K562 (cell line): ENCODE measurements around the gene SOWAHD. TPM values are rescaled to one million over a fixed set of nuclear protein-coding genes. Genes with fewer than 3 reads are reported as not detected.
A peak's percentile ranks its signal among the peaks of the same experiment; 100 is the strongest.

Experiments
- ATAC-seq: fragments of 200-7000 bp; cut with Tn5 transposase; 3 replicates; pipeline ENCODE4 v1.9.1; 2020; ENCODE audit warnings: moderate library complexity
- BruUV-seq: library from RNA; stranded (reverse); fragments of 400-500 nt; replicated peaks from 2 replicates; lab custom pipeline; 2021; lab: Mats Ljungman, UMichigan
- CTCF ChIA-PET: fragments of 300-600 bp; formaldehyde crosslinking; extraction: SDS; loops from one replicate; lab custom pipeline; 2021; ENCODE audit warnings: low intra/inter-chr PET ratio; lab: Yijun Ruan, JAX
- POLR2A ChIA-PET: fragments of 300-600, 350-650 bp; sonication (Branson Sonifier 250); formaldehyde crosslinking; extraction: SDS; loops from one replicate; lab custom pipeline; 2021; ENCODE audit warnings: antibody characterized with exemption, inconsistent platforms; lab: Yijun Ruan, JAX
- DNase-seq, 4 experiments: peaks; one replicate each; pipeline versions ENCODE4 v3.0.0 to v3.0.0-alpha.2; 2011 to 2018; ENCODE audit warnings: low spot score in 3 of 4, mixed read lengths in 3 of 4; ENCODE audit errors: extremely low read depth in 1 of 4
- FAIRE-seq: peaks from 2 replicates; lab custom pipeline; 2011; peaks lifted over from hg19 to GRCh38; lab: Jason Lieb, UNC
- H2AFZ ChIP-seq: 2 replicates; pipeline ENCODE4 v1.6.0; 2011; ENCODE audit warnings: low read depth, low read length, control low read depth, inconsistent platforms
- H3K27ac ChIP-seq: fragments of 200-600 bp; 3 replicates; pipeline ENCODE4 v1.8.0; 2011; ENCODE audit warnings: low read depth, mild to moderate bottlenecking, control low read depth, inconsistent platforms, low read length, moderate library complexity, mixed read lengths; ENCODE audit errors: extremely low read depth
- H3K27me3 ChIP-seq, 2 experiments: fragments of 300-600 bp in 1 of 2; 2 replicates in 1 of 2; 3 replicates in 1 of 2; pipeline versions ENCODE4 v1.6.0 to v1.8.0; 2011; ENCODE audit warnings: inconsistent platforms in 2 of 2, low read length in 2 of 2, mild to moderate bottlenecking in 1 of 2, mixed read lengths in 1 of 2, moderate library complexity in 1 of 2; ENCODE audit not compliant: control insufficient read depth in 2 of 2, insufficient read depth in 2 of 2
- H3K36me3 ChIP-seq: fragments of 300-600 bp; 3 replicates; pipeline ENCODE4 v1.8.0; 2011; ENCODE audit warnings: mild to moderate bottlenecking, low read length, inconsistent platforms; ENCODE audit not compliant: control insufficient read depth, insufficient read depth
- H3K4me1 ChIP-seq, 2 experiments: fragments of 200-600 bp in 1 of 2; replicated peaks in 1 of 2; 2 replicates in 1 of 2; 3 replicates in 1 of 2; pipeline versions ENCODE4 v1.5.1 to v1.8.0; 2011; ENCODE audit warnings: inconsistent platforms in 2 of 2, low read length in 2 of 2, mild to moderate bottlenecking in 1 of 2, mixed read lengths in 1 of 2, moderate library complexity in 1 of 2; ENCODE audit not compliant: control insufficient read depth in 2 of 2, insufficient read depth in 2 of 2
- H3K4me2 ChIP-seq: 2 replicates; pipeline ENCODE4 v1.6.1; 2011; ENCODE audit warnings: low read length, control low read depth, inconsistent platforms, mixed read lengths; ENCODE audit not compliant: insufficient read depth
- H3K4me3 ChIP-seq: fragments of 200-600 bp; sonication (generic), shearing (Covaris generic); 2 replicates; pipeline ENCODE4 v1.5.1; 2016; ENCODE audit warnings: control low read depth, inconsistent platforms
- H3K79me2 ChIP-seq: fragments of 200-600 bp; 3 replicates; pipeline ENCODE4 v1.8.0; 2011; ENCODE audit warnings: low read length, inconsistent platforms; ENCODE audit not compliant: control insufficient read depth, insufficient read depth
- H3K9ac ChIP-seq, 2 experiments: 2 replicates each; pipeline versions ENCODE4 v1.6.0 to v1.6.1; 2011; ENCODE audit warnings: low read depth in 2 of 2, low read length in 2 of 2, control low read depth in 1 of 2, inconsistent platforms in 1 of 2, mild to moderate bottlenecking in 1 of 2, mixed read lengths in 1 of 2; ENCODE audit not compliant: insufficient read depth in 1 of 2
- H3K9me1 ChIP-seq: one replicate; pipeline ENCODE4 v1.6.0; 2011; ENCODE audit warnings: inconsistent platforms, mild to moderate bottlenecking, low read length, moderate library complexity; ENCODE audit not compliant: control insufficient read depth, insufficient read depth
- H3K9me3 ChIP-seq: replicated peaks from 2 replicates; pipeline ENCODE4 v1.5.1; 2011; ENCODE audit warnings: low read depth, low read length, inconsistent platforms; ENCODE audit not compliant: control insufficient read depth, insufficient read depth
- H4K20me1 ChIP-seq: replicated peaks from 2 replicates; pipeline ENCODE4 v1.6.1; 2011; ENCODE audit warnings: low read length, inconsistent platforms, mixed read lengths; ENCODE audit not compliant: control insufficient read depth, insufficient read depth
- BRD9 ChIP-seq: fragments of 450-650 bp; IDR thresholded peaks from 2 replicates; pipeline ENCODE4 v1.6.1; 2018; ENCODE audit warnings: low read depth; ENCODE audit not compliant: partially characterized antibody
- JUNB ChIP-seq: fragments of 450-650 bp; formaldehyde crosslinking; conservative IDR thresholded peaks from 2 replicates; pipeline ENCODE4 v1.4.0; 2020; ENCODE audit warnings: mild to moderate bottlenecking
- NFRKB ChIP-seq: fragments of 450-650 bp; IDR thresholded peaks from 2 replicates; pipeline ENCODE4 v1.6.1; 2016; ENCODE audit warnings: low read depth
- RB1 ChIP-seq: fragments of 450-650 bp; IDR thresholded peaks from 2 replicates; pipeline ENCODE4 v1.6.1; 2017; ENCODE audit warnings: low read depth, mild to moderate bottlenecking
- XRCC4 ChIP-seq: IDR thresholded peaks from one replicate; pipeline ENCODE4 v1.6.1; 2011; ENCODE audit not compliant: insufficient read depth, insufficient read length; ENCODE audit errors: extremely low read depth
- ZFX ChIP-seq: sonication (generic); formaldehyde crosslinking; IDR thresholded peaks from 2 replicates; pipeline ENCODE4 v1.8.0; 2022; ENCODE audit warnings: mild to moderate bottlenecking, missing genetic modification reagents, moderate library complexity
- ZNF121 ChIP-seq: sonication (generic); formaldehyde crosslinking; conservative IDR thresholded peaks from 2 replicates; pipeline ENCODE4 v1.8.0; 2022; ENCODE audit warnings: missing genetic modification reagents
- WGBS: fragments of 100-300 bp; shearing (Covaris generic); methylation state at CpG from one replicate; pipeline ENCODE4 v1.1.6; 2016; ENCODE audit warnings: low coverage, mixed read lengths; ENCODE audit not compliant: insufficient coverage; ENCODE audit errors: missing lambda C conversion rate; 5-methylcytosine and 5-hydroxymethylcytosine counted together
- in situ Hi-C: fragments of 300-500 bp; cut with MboI; formaldehyde crosslinking; loops from 4 replicates; pipeline ENCODE4 v1.15.0; 2018; ENCODE audit warnings: inconsistent platforms, mixed read lengths
- intact Hi-C: fragments of 100-400 bp; cut with micrococcal nuclease; formaldehyde crosslinking; loops from 2 replicates; pipeline ENCODE4 v1.14.2; 2022
- polyA plus RNA-seq, 8 experiments: library from polyadenylated mRNA; depleted of rRNA in 4 of 8; stranded (reverse) in 5 of 8; unstranded in 3 of 8; fragments of >200 nt; fragmentation: Nextera tagmentation in 2 of 8; fragmentation: Illumina TruSeq in 1 of 8; extraction: Ambion mirVana in 2 of 8; extraction: Trizol in 1 of 8; gene quantifications; 2 replicates each; pipeline versions ENCODE4 v1.2.1 to v1.2.3, GENCODE V29; 2011 to 2014; ENCODE audit warnings: inconsistent platforms in 1 of 8, missing spikeins in 1 of 8
- total RNA-seq, 7 experiments: library from RNA; depleted of rRNA in 6 of 7; stranded (reverse); fragments of >200 nt in 6 of 7; fragmentation: Illumina TruSeq in 2 of 7; extraction: Trizol in 2 of 7; gene quantifications; 2 replicates each; pipeline versions ENCODE4 v1.2.1 to v1.2.3, GENCODE V29; 2011 to 2021; ENCODE audit warnings: low replicate concordance in 1 of 7
- TF ChIP-seq, protein P1 (sequence below): fragments of 250-450 bp; sonication (Bioruptor Pico); IDR thresholded peaks from 2 replicates; pipeline ENCODE4 v1.6.1; 2021; ENCODE audit warnings: mild to moderate bottlenecking
- TF ChIP-seq, protein P2 (sequence below): fragments of 250-450 bp; sonication (Bioruptor Pico); IDR thresholded peaks from 2 replicates; pipeline ENCODE4 v1.8.0; 2022; ENCODE audit warnings: inconsistent platforms
- TF ChIP-seq, protein P3 (sequence below): fragments of 250-450 bp; sonication (Bioruptor Pico); IDR thresholded peaks from 2 replicates; pipeline ENCODE4 v1.5.0; 2021; ENCODE audit warnings: mild to moderate bottlenecking, borderline replicate concordance
- TF ChIP-seq, protein P4 (sequence below): fragments of 450-650 bp; formaldehyde crosslinking; IDR thresholded peaks from 2 replicates; pipeline ENCODE4 v1.4.0; 2022; ENCODE audit warnings: missing genetic modification characterization
- TF ChIP-seq, protein P5 (sequence below), 2 experiments: fragments of 450-650 bp in 1 of 2; sonication (generic) in 1 of 2; formaldehyde crosslinking in 1 of 2; IDR thresholded peaks in 1 of 2; conservative IDR thresholded peaks in 1 of 2; 2 replicates each; pipeline versions ENCODE4 v1.6.1 to v1.8.1; 2016 to 2023; ENCODE audit warnings: mild to moderate bottlenecking in 2 of 2, moderate library complexity in 2 of 2, inconsistent platforms in 1 of 2, missing genetic modification reagents in 1 of 2

The SOWAHD gene
- total and polyA plus RNA-seq, 9 of the 15 experiments (the other 6 are each of a cell fraction or from before 2014, with no cell fraction given), result 0.13 to 0.29 TPM; not detected in 7

DNA sequence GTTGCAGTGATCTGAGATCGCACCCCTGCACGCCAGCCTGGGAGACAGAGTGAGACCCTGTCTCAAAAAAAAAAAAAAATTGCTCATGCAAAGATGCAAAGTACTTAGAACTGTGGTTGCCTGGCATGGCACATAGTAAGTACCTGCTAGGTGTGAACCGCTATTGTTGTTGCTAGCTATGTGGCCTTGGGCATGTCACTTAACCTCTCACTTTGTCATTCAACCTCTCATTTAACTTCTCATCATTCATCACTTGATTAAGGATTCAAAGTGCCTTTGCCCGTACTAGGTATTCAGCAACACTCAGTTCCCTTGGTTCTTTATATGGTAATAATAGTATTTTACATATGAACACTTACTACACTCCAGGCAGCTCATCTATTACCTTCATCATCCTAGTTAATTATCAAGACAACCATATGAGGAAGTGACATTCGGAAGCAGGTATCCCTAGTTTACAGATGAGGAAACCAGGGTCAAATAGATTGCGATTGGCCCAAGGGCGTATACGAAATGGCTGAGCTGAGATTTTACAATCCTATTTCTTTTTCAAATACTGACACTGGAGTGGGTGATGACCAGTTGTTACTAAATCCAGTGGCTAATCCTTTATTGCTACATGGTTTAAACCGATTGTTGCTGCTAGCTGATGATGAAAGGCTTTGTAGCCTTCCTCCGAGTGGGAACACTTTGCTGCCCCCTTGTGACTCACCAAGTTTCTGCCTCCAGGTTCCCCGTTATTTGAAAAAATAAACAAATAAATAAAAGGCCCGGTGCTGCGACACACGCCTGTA lies 28.8 kb upstream of the SOWAHD start:
- peak; percentile 31 to 69 (median 43) for DNase-seq
- in situ Hi-C loops, result loop anchor here (5.0 kb wide), 2 partner anchors 117 to 212 kb away; no protein-coding TSS in a partner anchor
- Histone ChIP-seq H3K9me1 (no peaks in the 10 kb centered on the region), H3K4me3 (no peak overlapping the region), H3K4me2 (no peak overlapping the region), H3K9me3 (no peaks in the 10 kb centered on the region), H3K9ac (no peak overlapping the region), H3K79me2 (no peaks in the 10 kb centered on the region), H3K36me3 (no peaks in the 10 kb centered on the region), H2AFZ (0 out of 2 replicates have a peak overlapping the region, but pooled peaks have one; percentile 11), H3K27me3 (peaks cover 6 to 19% of the 10 kb centered on the region in 2 experiments; a peak in 3 of 5 replicates), H3K4me1 (peaks cover 0 to 5% of the 10 kb centered on the region in 2 experiments; a peak in 2 of 5 replicates), H4K20me1 (no peaks in the 10 kb centered on the region), H3K27ac (no peak overlapping the region)
- ChIA-PET CTCF (interaction anchor here (0.7 to 1.7 kb wide), 5 partner anchors 97 to 213 kb away, joined by 3 to 11 read pairs (median 5); partner anchors contain the start of gene NKRF), POLR2A (interaction anchor here (0.6 to 1.0 kb wide), 3 partner anchors 57 to 264 kb away, joined by 3 to 5 read pairs (median 4); no protein-coding TSS in a partner anchor)
- 17% methylated on average over 12 of the region's 14 CpGs for WGBS
- no TSS peak for BruUV-seq
- peak; percentile 79 for ATAC-seq
- peak; percentile 84 for FAIRE-seq
- intact Hi-C loops, result loop anchor here (1.0 to 5.0 kb wide), 3 partner anchors 32 to 213 kb away; no protein-coding TSS in a partner anchor
- TF ChIP-seq, protein P1, sequence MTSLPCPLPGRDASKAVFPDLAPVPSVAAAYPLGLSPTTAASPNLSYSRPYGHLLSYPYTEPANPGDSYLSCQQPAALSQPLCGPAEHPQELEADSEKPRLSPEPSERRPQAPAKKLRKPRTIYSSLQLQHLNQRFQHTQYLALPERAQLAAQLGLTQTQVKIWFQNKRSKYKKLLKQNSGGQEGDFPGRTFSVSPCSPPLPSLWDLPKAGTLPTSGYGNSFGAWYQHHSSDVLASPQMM (CRISPR knock-in tag), result no peak
- TF ChIP-seq, protein P2, sequence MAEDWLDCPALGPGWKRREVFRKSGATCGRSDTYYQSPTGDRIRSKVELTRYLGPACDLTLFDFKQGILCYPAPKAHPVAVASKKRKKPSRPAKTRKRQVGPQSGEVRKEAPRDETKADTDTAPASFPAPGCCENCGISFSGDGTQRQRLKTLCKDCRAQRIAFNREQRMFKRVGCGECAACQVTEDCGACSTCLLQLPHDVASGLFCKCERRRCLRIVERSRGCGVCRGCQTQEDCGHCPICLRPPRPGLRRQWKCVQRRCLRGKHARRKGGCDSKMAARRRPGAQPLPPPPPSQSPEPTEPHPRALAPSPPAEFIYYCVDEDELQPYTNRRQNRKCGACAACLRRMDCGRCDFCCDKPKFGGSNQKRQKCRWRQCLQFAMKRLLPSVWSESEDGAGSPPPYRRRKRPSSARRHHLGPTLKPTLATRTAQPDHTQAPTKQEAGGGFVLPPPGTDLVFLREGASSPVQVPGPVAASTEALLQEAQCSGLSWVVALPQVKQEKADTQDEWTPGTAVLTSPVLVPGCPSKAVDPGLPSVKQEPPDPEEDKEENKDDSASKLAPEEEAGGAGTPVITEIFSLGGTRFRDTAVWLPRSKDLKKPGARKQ (CRISPR knock-in tag), result no peak
- TF ChIP-seq ZNF121 (no peak), RB1 (0 out of 2 replicates have a peak, but pooled peaks have one; percentile 25), XRCC4 (no peak), ZFX (CRISPR knock-in tag) (no peak), JUNB (CRISPR knock-in tag) (no peak), BRD9 (no peak), NFRKB (no peak)
- TF ChIP-seq, protein P3, sequence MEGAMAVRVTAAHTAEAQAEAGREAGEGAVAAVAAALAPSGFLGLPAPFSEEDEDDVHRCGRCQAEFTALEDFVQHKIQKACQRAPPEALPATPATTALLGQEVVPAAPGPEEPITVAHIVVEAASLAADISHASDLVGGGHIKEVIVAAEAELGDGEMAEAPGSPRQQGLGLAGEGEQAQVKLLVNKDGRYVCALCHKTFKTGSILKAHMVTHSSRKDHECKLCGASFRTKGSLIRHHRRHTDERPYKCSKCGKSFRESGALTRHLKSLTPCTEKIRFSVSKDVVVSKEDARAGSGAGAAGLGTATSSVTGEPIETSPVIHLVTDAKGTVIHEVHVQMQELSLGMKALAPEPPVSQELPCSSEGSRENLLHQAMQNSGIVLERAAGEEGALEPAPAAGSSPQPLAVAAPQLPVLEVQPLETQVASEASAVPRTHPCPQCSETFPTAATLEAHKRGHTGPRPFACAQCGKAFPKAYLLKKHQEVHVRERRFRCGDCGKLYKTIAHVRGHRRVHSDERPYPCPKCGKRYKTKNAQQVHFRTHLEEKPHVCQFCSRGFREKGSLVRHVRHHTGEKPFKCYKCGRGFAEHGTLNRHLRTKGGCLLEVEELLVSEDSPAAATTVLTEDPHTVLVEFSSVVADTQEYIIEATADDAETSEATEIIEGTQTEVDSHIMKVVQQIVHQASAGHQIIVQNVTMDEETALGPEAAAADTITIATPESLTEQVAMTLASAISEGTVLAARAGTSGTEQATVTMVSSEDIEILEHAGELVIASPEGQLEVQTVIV (CRISPR knock-in tag), result no peak
- TF ChIP-seq, protein P4, sequence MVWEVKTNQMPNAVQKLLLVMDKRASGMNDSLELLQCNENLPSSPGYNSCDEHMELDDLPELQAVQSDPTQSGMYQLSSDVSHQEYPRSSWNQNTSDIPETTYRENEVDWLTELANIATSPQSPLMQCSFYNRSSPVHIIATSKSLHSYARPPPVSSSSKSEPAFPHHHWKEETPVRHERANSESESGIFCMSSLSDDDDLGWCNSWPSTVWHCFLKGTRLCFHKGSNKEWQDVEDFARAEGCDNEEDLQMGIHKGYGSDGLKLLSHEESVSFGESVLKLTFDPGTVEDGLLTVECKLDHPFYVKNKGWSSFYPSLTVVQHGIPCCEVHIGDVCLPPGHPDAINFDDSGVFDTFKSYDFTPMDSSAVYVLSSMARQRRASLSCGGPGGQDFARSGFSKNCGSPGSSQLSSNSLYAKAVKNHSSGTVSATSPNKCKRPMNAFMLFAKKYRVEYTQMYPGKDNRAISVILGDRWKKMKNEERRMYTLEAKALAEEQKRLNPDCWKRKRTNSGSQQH (CRISPR knock-in tag), result no peak
- TF ChIP-seq, protein P5, sequence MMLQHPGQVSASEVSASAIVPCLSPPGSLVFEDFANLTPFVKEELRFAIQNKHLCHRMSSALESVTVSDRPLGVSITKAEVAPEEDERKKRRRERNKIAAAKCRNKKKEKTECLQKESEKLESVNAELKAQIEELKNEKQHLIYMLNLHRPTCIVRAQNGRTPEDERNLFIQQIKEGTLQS (IDR thresholded peaks at IDR 0.05), result peak; percentile 85
- TF ChIP-seq, protein P5 (CRISPR knock-in tag; conservative IDR thresholded peaks at IDR 0.05), result no peak
